Tibial nerve (tissue), 4 donors: ENCODE data around the gene PUM1. TPM values are rescaled to one million over a fixed set of nuclear protein-coding genes. Genes with fewer than 3 reads are reported as not detected.
A peak's percentile ranks its signal among the peaks of the same experiment; 100 is the strongest.

Source experiments
- DNase-seq, 2 donors: peaks; one replicate each; pipeline ENCODE4 v3.0.0-alpha.2; 2019; ENCODE audit warnings: low spot score in 2 of 2
- H3K27ac ChIP-seq, 4 donors: fragments of 200-600 bp; sonication (generic) in 3 of 4; one replicate each; pipeline ENCODE4 v1.5.1; 2017 to 2019; ENCODE audit warnings: mild to moderate bottlenecking in 1 of 4
- H3K27me3 ChIP-seq, 2 donors: fragments of 200-600 bp; sonication (generic) in 1 of 2; one replicate each; pipeline versions ENCODE4 v1.5.1 to v1.6.0; 2017 to 2019
- H3K36me3 ChIP-seq, 3 donors: fragments of 200-600 bp; sonication (generic); one replicate each; pipeline ENCODE4 v1.5.1; 2018 to 2019
- H3K4me1 ChIP-seq, 4 donors: fragments of 200-600 bp; sonication (generic) in 3 of 4; one replicate each; pipeline ENCODE4 v1.5.1; 2017 to 2019
- H3K4me3 ChIP-seq, 4 donors: fragments of 200-600 bp; sonication (generic) in 3 of 4; one replicate each; pipeline ENCODE4 v1.5.1; 2017 to 2019; ENCODE audit warnings: mild to moderate bottlenecking in 1 of 4, moderate library complexity in 1 of 4
- H3K9me3 ChIP-seq, 4 donors: fragments of 200-600 bp; sonication (generic) in 3 of 4; one replicate each; pipeline ENCODE4 v1.5.1; 2017 to 2019
- CTCF ChIP-seq, 5 experiments: fragments of 200-600 bp in 3 of 5; fragments of 450-650 bp in 2 of 5; sonication (generic) in 3 of 5; IDR thresholded peaks; one replicate each; pipeline ENCODE4 v1.5.1; 2016 to 2019; ENCODE audit warnings: antibody characterized with exemption in 5 of 5, mild to moderate bottlenecking in 3 of 5, moderate library complexity in 2 of 5
- EP300 ChIP-seq, 2 donors: sonication (generic); formaldehyde crosslinking; IDR thresholded peaks; one replicate each; pipeline ENCODE4 v1.6.1; 2017; ENCODE audit warnings: antibody characterized with exemption in 2 of 2, mild to moderate bottlenecking in 1 of 2
- POLR2A ChIP-seq, 2 donors: fragments of 450-650 bp; IDR thresholded peaks; one replicate each; pipeline ENCODE4 v1.6.1; 2017; ENCODE audit warnings: antibody characterized with exemption in 2 of 2, mild to moderate bottlenecking in 2 of 2, moderate library complexity in 2 of 2
- WGBS, 2 donors: methylation state at CpG; one replicate each; pipeline ENCODE4 v1.1.5; 2018; 5-methylcytosine and 5-hydroxymethylcytosine counted together
- total RNA-seq, 4 donors: library from RNA; depleted of rRNA; stranded (reverse); fragments of >200 nt; gene quantifications; one replicate each; pipeline ENCODE4 v1.1.0, GENCODE V29; 2016

The PUM1 gene
- total RNA-seq, 4 donors from 2014 or later, result 64.8 to 93.4 (median 76.0) TPM

GRCh38 chr1:30928789-30929134 is 136.8 kb downstream of the PUM1 start:
- TF ChIP-seq POLR2A (IDR thresholded peaks at IDR 0.05), result no peak
- no peak for TF ChIP-seq EP300 (IDR thresholded peaks at IDR 0.05)
- TF ChIP-seq CTCF (IDR thresholded peaks at IDR 0.05), result no peak

GRCh38 chr1:30928171-30928570 is 137.3 kb downstream of the PUM1 start:
- no peak overlapping the region for H3K4me3 ChIP-seq
- 61 to 74% methylated on average over 7 of the region's 7 CpGs for WGBS, 2 donors
- peaks cover 0 to 17% (median 0%) of the 10 kb centered on the region in 4 donors for H3K4me1 ChIP-seq
- peak overlapping the region in 2 of 4 donors; percentile 29 to 46 for H3K27ac ChIP-seq
- H3K27me3 ChIP-seq, result no peaks in the 10 kb centered on the region
- H3K9me3 ChIP-seq, result no peaks in the 10 kb centered on the region
- no peak for TF ChIP-seq EP300 (IDR thresholded peaks at IDR 0.05)
- no peak for TF ChIP-seq POLR2A (IDR thresholded peaks at IDR 0.05)
- no peak for TF ChIP-seq CTCF (IDR thresholded peaks at IDR 0.05)
- H3K36me3 ChIP-seq, result peaks cover 0 to 13% (median 0%) of the 10 kb centered on the region in 3 donors
- DNase-seq, result no peak

More at GRCh38 chr1:30928789-30929134, 136.8 kb downstream of the PUM1 start:
- H3K9me3 ChIP-seq, result no peaks in the 10 kb centered on the region
- peak overlapping the region in 3 of 4 donors; percentile 8 to 46 (median 29) for H3K27ac ChIP-seq
- H3K27me3 ChIP-seq, result no peaks in the 10 kb centered on the region
- no peak for DNase-seq
- peaks cover 0 to 17% (median 0%) of the 10 kb centered on the region in 4 donors for H3K4me1 ChIP-seq
- H3K4me3 ChIP-seq, result no peak overlapping the region
- WGBS, 2 donors, result 80 to 84% methylated on average over 2 of the region's 2 CpGs
- peaks cover 0 to 19% (median 0%) of the 10 kb centered on the region in 3 donors for H3K36me3 ChIP-seq

GRCh38 chr1:30927448-30927847 is 138.1 kb downstream of the PUM1 start:
- no peak overlapping the region for H3K27ac ChIP-seq
- H3K9me3 ChIP-seq, result no peaks in the 10 kb centered on the region
- DNase-seq, result no peak
- H3K4me3 ChIP-seq, result no peak overlapping the region
- TF ChIP-seq POLR2A (IDR thresholded peaks at IDR 0.05) (no peak), CTCF (IDR thresholded peaks at IDR 0.05) (no peak), EP300 (IDR thresholded peaks at IDR 0.05) (no peak)
- peaks cover 0 to 17% (median 0%) of the 10 kb centered on the region in 4 donors for H3K4me1 ChIP-seq
- H3K36me3 ChIP-seq, result peaks cover 0 to 6% (median 0%) of the 10 kb centered on the region in 3 donors
- no peaks in the 10 kb centered on the region for H3K27me3 ChIP-seq
- 87 to 90% methylated on average over 3 of the region's 3 CpGs for WGBS, 2 donors

GRCh38 chr1:30923597-30923996 is 141.9 kb downstream of the PUM1 start:
- H3K4me3 ChIP-seq, result no peak overlapping the region
- WGBS, 2 donors, result 79 to 93% methylated on average over 1 of the region's 1 CpG
- H3K9me3 ChIP-seq, result no peaks in the 10 kb centered on the region
- H3K27ac ChIP-seq, result no peak overlapping the region
- no peaks in the 10 kb centered on the region for H3K36me3 ChIP-seq
- H3K27me3 ChIP-seq, result no peaks in the 10 kb centered on the region
- H3K4me1 ChIP-seq, result peaks cover 0 to 3% (median 0%) of the 10 kb centered on the region in 4 donors
- DNase-seq, result no peak
- no peak for TF ChIP-seq EP300 (IDR thresholded peaks at IDR 0.05)
- TF ChIP-seq POLR2A (IDR thresholded peaks at IDR 0.05), result no peak
- TF ChIP-seq CTCF (IDR thresholded peaks at IDR 0.05), result no peak

- Histone ChIP-seq H3K36me3 (no peaks in the 10 kb centered on the region), H3K4me3 (no peak overlapping the region), H3K27me3 (no peaks in the 10 kb centered on the region), H3K4me1 (peaks cover 0 to 3% (median 0%) of the 10 kb centered on the region in 4 donors), H3K27ac (no peak overlapping the region), H3K9me3 (no peaks in the 10 kb centered on the region)
- 39 to 42% methylated on average over 7 of the region's 7 CpGs for WGBS, 2 donors
- no peak for DNase-seq
- TF ChIP-seq EP300 (IDR thresholded peaks at IDR 0.05) (no peak), CTCF (IDR thresholded peaks at IDR 0.05) (no peak), POLR2A (IDR thresholded peaks at IDR 0.05) (no peak)
These were observed 144.7 kb downstream of the PUM1 start for GRCh38 chr1:30920827-30921226.
